Keratinocyte (primary cell): Measurements from ENCODE around the gene PPP1R1C.

ENCODE experiments used
- EZH2 ChIP-seq: IDR thresholded peaks from one replicate; pipeline ENCODE4 v1.6.1; 2012; ENCODE audit warnings: inconsistent platforms, mild to moderate bottlenecking, low read length, moderate library complexity
- TF ChIP-seq, protein P1 (sequence below), 3 experiments: IDR thresholded peaks in 1 of 3; conservative IDR thresholded peaks in 1 of 3; optimal IDR thresholded peaks in 1 of 3; 2 replicates in 2 of 3; 3 replicates in 1 of 3; pipeline versions ENCODE3 to v1.5.1; 2011; ENCODE audit warnings: low read length in 3 of 3, mild to moderate bottlenecking in 3 of 3, moderate library complexity in 2 of 3, control low read depth in 1 of 3, inconsistent platforms in 1 of 3; ENCODE audit not compliant: insufficient read depth in 2 of 3; ENCODE audit errors: extremely low read depth in 1 of 3

- TF ChIP-seq EZH2, result no peak
- TF ChIP-seq, protein P1, sequence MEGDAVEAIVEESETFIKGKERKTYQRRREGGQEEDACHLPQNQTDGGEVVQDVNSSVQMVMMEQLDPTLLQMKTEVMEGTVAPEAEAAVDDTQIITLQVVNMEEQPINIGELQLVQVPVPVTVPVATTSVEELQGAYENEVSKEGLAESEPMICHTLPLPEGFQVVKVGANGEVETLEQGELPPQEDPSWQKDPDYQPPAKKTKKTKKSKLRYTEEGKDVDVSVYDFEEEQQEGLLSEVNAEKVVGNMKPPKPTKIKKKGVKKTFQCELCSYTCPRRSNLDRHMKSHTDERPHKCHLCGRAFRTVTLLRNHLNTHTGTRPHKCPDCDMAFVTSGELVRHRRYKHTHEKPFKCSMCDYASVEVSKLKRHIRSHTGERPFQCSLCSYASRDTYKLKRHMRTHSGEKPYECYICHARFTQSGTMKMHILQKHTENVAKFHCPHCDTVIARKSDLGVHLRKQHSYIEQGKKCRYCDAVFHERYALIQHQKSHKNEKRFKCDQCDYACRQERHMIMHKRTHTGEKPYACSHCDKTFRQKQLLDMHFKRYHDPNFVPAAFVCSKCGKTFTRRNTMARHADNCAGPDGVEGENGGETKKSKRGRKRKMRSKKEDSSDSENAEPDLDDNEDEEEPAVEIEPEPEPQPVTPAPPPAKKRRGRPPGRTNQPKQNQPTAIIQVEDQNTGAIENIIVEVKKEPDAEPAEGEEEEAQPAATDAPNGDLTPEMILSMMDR (optimal IDR thresholded peaks at IDR 0.05 in 1 of 3, IDR thresholded peaks at IDR 0.05 in 1 of 3, conservative IDR thresholded peaks at IDR 0.05 in 1 of 3; ENCODE audit: extremely low read depth in 1 of 3, insufficient read depth in 2 of 3, low read length in 3 of 3), result no peak
Measured at GRCh38 chr2:181937473-181937872, 48.2 kb upstream of the PPP1R1C start.
